ENCODE measurements around the gene CCDC68.

The CCDC68 gene

GRCh38 chr18:54914816-54915215 is 44.4 kb downstream of the CCDC68 start:
- DNase-seq: no peak

- DNase-seq: no peak
Measured at GRCh38 chr18:54911551-54911950, 47.7 kb downstream of the CCDC68 start.

- no peak for DNase-seq
Measured at GRCh38 chr18:54910161-54910919, 48.9 kb downstream of the CCDC68 start.

- no peak for DNase-seq
Measured at GRCh38 chr18:54909538-54909937, 49.7 kb downstream of the CCDC68 start.

- DNase-seq: no peak
Measured at GRCh38 chr18:54906331-54907185, 52.7 kb downstream of the CCDC68 start.

GRCh38 chr18:54905629-54906028 is 53.6 kb downstream of the CCDC68 start:
- DNase-seq: no peak

- no peak for DNase-seq
Measured at GRCh38 chr18:54904581-54904980, 54.7 kb downstream of the CCDC68 start.

- DNase-seq: no peak
Measured at GRCh38 chr18:54900290-54900689, 59.0 kb downstream of the CCDC68 start.

- no peak for DNase-seq
Measured at GRCh38 chr18:54899500-54899899, 59.8 kb downstream of the CCDC68 start.

- no peak for DNase-seq
Measured at GRCh38 chr18:54888933-54889332, 70.3 kb downstream of the CCDC68 start.

GRCh38 chr18:54888378-54888777 is 70.9 kb downstream of the CCDC68 start:
- DNase-seq: no peak

GRCh38 chr18:54883816-54884604 is 75.3 kb downstream of the CCDC68 start:
- no peak for DNase-seq

GRCh38 chr18:54882318-54882717 is 76.9 kb downstream of the CCDC68 start:
- DNase-seq: no peak

- DNase-seq: no peak
Measured at GRCh38 chr18:54881229-54881768, 78.0 kb downstream of the CCDC68 start.

GRCh38 chr18:54880395-54881105 is 78.7 kb downstream of the CCDC68 start:
- no peak for DNase-seq

GRCh38 chr18:54879691-54880090 is 79.6 kb downstream of the CCDC68 start:
- DNase-seq: no peak

- DNase-seq: no peak
Measured at GRCh38 chr18:54878659-54879358, 80.5 kb downstream of the CCDC68 start.

- no peak for DNase-seq
Measured at GRCh38 chr18:54878159-54878622, 81.1 kb downstream of the CCDC68 start.

- no peak for DNase-seq
Measured at GRCh38 chr18:54877076-54877475, 82.2 kb downstream of the CCDC68 start.

- no peak for DNase-seq
Measured at GRCh38 chr18:54875063-54875462, 84.2 kb downstream of the CCDC68 start.

- DNase-seq: no peak
Measured at GRCh38 chr18:54873884-54874255, 85.4 kb downstream of the CCDC68 start.

- DNase-seq: no peak
Measured at GRCh38 chr18:54872681-54873080, 86.6 kb downstream of the CCDC68 start.
